GM12801 (cell line): ENCODE results near the gene GLRX.

Source experiments
- CTCF ChIP-seq: IDR thresholded peaks from one replicate; pipeline ENCODE4 v1.5.1; 2011; ENCODE audit warnings: control low read depth; ENCODE audit not compliant: insufficient read length; ENCODE audit errors: extremely low read depth

The GLRX gene

GRCh38 chr5:95782181-95782580 is 40.3 kb downstream of the GLRX start:
- no peak for TF ChIP-seq CTCF

GRCh38 chr5:95781101-95781583 is 41.4 kb downstream of the GLRX start:
- TF ChIP-seq CTCF: no peak

- TF ChIP-seq CTCF: no peak
Measured at GRCh38 chr5:95780597-95780996, 41.9 kb downstream of the GLRX start.

GRCh38 chr5:95779611-95780010 is 42.9 kb downstream of the GLRX start:
- no peak for TF ChIP-seq CTCF

- TF ChIP-seq CTCF: no peak
Measured at GRCh38 chr5:95778713-95779436, 43.7 kb downstream of the GLRX start.

- no peak for TF ChIP-seq CTCF
Measured at GRCh38 chr5:95777441-95777840, 45.1 kb downstream of the GLRX start.

- TF ChIP-seq CTCF: no peak
Measured at GRCh38 chr5:95773335-95774059, 49.0 kb downstream of the GLRX start.
